SIG-M5 (cell line): ENCODE data around the gene MACROD2.
"Not testable (repeated sequence)": the region's sequence is repeated elsewhere in the genome, so short reads cannot be mapped to it uniquely, and the experiment has no call there.

ENCODE experiments used
- DNase-seq: peaks from one replicate; lab custom pipeline; 2025; lab: John Stamatoyannopoulos, UW

The MACROD2 gene

DNA sequence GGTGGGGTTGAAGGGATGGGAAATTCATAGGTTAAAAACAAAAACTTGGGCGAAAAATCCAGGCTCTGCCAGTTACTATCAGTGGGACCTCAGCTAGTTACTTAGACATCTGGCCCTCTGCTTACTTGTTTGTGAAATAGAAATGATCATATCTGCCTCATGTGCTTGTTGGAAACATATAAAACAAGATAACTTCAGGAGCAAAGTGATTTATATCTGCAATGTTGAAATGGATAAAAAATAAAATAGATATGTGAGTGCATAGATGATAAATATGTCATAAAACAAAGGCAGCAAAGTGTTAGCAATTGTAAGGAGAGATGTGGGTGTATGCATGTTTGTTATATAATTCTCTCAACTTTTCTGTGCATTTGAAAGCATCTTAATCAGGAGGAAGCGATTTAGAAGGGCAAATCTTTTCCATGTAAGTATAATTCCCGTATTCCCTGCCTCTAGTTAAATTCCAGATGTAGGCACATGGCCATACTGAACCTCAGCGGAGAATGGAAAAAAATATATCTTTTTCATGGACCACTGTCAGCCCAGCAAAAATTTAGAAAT is 921.1 kb downstream of the MACROD2 start:
- DNase-seq, result no peak

DNA sequence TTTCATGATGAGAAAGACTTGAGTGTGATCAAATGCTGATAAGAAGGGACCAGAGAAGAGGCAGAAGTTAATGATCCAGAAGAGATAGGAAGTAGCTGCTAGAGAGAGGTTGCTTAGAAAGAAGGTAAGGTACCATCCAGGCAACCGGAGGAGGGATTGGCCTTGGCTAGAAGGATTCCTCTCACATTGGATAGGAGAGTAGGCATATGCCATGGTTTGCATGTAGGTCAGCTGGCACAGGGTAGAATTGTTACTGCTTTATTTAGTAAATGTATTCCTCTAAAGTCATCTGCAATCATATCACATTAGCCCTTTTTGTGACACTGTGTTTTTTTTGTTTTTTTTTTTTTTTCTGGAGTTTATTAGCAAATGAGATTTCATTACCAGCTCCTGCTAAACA is 923.0 kb downstream of the MACROD2 start:
- DNase-seq, result no peak

GRCh38 chr20:14918976-14919375 is 923.7 kb downstream of the MACROD2 start:
- no peak for DNase-seq

DNA sequence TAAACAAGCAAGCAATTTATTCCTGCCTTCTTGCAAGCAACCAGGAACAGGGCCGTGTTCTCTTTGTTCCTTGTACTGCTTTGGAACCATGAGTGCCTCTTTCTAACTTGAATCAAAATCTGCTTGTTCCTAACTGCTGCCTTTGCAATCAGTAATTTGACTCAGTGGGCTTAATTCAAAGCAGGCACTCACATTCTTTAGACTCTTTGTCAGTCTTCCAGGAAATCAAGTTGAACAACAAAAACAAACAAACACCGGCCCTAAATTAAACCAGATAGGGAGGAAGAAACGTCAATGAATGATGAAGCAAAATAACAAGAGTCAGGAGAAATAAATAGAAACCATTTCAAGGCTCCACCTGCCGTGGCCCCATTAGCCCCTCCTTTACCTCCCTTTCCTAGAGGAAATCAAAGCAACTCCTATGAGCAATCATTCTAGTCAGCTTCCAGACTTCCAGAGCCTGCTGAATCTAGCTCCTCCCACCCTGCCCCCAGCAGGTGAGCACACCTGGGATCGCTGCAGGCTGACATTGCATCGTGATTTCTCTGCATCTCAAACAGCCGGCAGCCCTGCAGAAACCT is 924.3 kb downstream of the MACROD2 start:
- no peak for DNase-seq

GRCh38 chr20:14921513-14921912 is 926.2 kb downstream of the MACROD2 start:
- DNase-seq, result no peak

DNA sequence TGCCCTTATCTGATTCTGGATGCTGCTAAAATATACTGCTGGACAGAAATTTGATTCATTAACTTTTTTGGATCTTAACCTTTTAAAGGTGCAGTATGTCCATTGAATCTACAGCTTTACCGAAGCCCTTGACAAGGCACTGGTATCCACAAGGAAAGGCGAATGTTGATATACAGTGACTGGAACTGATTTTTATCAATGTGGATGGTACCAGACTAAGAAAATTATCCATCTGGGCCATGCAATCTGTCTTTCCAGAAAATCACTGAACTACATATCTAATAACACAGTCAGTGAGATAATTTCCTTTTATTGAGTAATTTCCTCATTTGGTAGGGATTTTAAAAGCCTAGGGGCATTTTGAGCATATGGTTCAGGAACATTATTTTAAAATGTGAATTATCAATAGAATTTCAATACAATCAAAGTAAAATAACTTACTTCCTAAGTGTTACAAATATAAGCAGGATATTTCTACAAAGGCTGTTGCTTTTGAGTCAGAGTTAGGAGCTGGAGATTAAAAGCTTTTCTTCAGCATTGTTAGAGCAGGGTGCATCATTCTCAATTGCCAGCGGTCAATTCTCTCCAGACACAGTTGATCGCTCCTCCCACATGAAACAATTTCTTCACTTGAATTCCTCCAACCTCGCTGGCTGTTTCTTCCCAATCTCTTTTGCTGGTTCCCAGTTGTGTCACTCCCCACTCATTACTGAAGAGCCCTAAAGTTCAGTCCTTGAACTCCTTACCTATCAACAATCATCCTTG is 927.4 kb downstream of the MACROD2 start:
- no peak for DNase-seq

DNA sequence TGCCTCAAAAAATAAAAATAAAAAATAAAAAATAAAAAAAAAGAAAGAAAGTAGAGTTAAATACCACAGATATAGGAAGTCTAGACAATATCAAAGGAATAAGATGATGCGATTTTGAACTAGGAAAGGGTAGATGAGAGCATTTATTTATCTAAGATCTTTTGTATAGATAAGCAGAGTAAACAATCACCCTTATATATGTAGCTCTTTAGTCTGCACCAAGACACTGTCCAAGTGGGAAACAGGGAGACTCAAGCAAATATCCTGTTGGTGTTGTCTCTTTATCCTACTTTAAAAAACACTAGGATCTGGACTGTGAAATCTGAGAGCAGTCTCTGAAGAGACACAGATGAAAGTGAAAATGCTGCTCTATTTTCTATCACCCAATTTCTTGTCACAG is 929.1 kb downstream of the MACROD2 start:
- DNase-seq, result no peak

GRCh38 chr20:14925300-14925699 is 930.0 kb downstream of the MACROD2 start:
- DNase-seq, result no peak

DNA sequence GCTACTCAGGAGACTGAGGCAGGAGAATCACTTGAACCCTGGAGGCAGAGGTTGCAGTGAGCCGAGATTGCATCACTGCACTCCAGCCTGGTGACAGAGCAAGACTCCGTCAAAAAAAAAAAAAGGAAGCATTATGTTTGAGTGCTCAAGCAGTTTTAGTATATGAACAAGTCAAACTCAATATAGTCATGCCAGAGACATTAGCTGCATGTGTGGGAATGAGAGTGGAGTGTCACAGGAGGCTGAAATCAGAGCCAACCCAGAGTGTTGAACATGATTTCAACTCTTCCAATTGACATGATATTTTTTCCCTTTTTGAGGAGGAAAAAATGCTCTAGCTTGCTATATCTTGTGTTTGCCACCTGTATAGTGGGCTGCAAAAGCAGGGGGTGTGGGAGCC is 931.1 kb downstream of the MACROD2 start:
- not testable (repeated sequence) for DNase-seq

- DNase-seq, result no peak
These were observed 932.8 kb downstream of the MACROD2 start for GRCh38 chr20:14928083-14928482.

- no peak for DNase-seq
These were observed 934.1 kb downstream of the MACROD2 start for GRCh38 chr20:14929388-14929787.

DNA sequence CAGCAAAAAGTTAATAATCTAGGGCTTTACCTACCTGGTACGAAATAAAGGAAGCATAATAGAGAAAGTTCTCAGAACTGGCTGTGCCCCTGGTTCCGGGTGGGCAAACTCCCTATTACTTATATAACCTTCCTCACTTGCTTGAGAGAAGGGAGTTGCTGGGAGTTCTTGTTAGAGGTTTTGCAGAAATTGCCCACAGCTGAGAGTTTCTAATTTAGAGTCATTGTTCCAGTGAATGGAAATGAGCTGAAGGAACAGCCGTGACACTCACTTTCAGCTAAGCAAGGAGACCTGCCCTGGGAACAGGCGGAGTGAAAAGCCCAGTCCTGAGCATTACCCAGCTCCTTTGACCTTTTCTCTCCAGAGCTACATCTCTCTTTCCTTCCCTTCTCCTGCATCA is 936.7 kb downstream of the MACROD2 start:
- no peak for DNase-seq

DNA sequence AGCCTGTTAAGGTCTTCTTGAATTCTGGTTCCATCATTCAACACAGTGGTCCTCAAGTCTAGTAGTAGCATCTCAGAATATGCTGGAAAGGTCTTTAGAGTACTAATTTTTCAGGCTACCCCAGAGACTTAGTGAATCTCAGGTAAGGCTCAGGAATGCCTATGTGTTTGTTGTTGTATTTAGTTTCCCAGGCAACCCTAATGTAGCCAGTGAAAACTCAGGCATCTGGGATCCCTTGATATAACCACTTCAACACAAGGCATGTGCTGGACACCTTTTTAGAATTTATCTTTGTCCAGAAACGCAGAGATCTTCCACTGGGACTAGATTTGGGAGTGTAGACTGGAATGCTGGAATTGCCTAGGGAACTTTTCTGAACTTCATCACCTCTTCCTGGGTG is 940.0 kb downstream of the MACROD2 start:
- no peak for DNase-seq

- no peak for DNase-seq
These were observed 941.7 kb downstream of the MACROD2 start for GRCh38 chr20:14937021-14937420.

GRCh38 chr20:14937846-14938245 is 942.5 kb downstream of the MACROD2 start:
- no peak for DNase-seq

DNA sequence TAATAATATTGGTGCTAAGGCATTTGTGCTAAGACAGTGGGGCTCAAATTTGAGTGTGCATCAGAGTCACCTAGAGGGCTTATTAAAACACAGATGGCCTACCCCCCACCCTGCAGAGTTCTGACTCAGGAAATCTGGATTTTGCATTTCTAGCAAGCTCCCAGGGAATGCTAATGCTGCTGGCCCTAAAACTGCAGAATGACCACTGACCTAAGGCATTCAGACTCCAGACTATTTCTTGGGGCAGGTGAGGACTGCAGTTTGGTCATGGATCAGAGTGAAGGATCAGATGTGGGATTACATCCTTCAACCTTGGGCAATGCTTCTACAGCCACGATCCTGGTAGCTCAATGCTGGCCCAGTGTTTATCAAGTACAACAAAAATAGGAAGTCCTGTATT is 952.2 kb downstream of the MACROD2 start:
- DNase-seq, result no peak

GRCh38 chr20:14947946-14948345 is 952.6 kb downstream of the MACROD2 start:
- DNase-seq, result no peak

- DNase-seq, result no peak
These were observed 953.1 kb downstream of the MACROD2 start for GRCh38 chr20:14948416-14948815.

DNA sequence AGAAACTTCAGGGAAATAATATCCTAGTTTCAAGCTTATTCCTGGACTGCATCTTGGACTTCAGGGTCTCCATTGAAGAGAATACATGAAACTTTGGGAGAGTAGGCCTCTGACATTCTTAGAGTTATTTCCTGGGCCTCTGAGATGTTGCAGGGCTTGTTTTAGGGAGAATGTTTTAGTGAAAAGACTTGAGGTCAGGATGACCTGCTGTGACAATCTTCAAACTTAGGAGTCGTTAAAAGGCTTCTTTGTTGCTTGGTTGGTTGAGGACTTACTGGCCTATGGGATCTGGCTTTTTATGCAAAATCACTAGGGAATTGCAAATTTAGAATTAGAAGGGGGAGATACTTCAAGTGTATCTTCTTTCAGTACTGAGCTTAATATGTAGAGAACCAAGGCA is 955.3 kb downstream of the MACROD2 start:
- no peak for DNase-seq

GRCh38 chr20:14951105-14951504 is 955.8 kb downstream of the MACROD2 start:
- no peak for DNase-seq

DNA sequence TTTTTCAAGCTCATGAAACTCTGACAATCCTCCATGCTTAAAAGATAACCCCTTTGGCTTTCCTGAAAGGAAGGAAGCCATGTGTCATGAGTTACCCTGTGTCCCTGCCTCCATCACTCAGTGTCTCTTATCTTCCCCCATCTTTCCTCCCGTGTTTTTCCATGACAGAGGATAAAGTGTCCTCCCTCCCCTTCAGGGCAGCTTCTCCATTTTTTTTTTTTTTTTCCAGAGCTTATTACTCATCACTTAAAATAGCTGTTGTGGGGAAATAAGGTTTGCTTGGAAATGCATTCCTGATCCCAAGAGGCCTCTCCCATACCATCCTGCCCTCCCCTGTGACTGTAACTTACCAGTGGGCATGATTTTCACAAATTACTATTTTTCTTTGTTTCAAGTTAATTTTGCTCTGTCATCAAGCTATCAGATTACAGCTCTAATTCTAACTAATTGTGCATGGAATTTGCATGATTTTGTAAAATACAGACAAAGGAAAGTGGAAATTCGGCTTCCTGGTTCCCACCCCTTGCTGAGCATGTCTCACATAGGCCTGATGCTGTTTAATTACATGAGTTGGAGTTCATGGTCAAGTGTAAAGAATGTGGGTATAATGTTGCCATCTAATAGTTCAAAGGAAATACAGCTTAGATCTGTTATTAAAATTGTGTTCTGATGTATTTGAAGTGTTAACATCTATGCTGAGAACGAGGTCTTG is 956.5 kb downstream of the MACROD2 start:
- DNase-seq, result no peak

DNA sequence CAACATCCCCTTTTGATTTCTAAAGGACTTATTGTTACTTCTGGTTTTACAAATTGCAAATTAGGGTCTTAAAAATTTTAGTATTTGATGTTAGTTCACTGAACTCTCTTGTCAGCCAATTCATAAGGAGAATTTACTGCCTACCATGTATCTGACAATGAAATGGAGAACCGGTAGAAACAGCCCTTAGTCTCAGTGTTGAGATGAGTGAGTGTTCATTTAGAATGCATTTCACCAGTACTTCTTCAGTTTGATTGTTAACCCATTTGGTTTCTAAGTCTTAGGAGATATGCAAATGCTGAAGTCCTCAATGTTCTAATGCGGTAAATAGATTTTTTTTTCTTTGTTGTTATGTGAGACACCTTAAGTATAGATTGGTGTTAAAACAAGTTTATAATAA is 958.4 kb downstream of the MACROD2 start:
- DNase-seq, result no peak

DNA sequence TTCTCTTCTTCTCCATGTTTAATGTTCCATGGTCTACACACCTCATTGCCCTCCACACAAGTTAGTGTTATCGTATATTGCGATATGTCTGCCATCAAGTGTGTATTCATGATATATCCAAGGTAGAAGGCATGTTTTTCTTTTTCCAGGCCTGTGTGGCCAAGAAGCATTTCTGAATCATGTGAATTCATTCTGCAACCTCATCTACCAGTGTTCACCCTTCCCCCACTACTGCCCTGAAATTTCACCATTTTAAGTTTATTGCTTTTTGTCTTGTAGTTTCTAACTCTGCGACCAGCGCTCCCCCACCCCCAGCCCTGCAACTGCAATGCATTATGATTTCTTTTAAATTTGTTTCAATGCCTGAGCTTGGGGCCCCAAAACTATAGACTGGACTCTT is 960.1 kb downstream of the MACROD2 start:
- no peak for DNase-seq
